HG03457 (cell line): ENCODE measurements around the gene NYNRIN.
"Not testable (repeated sequence)": the region's sequence is repeated elsewhere in the genome, so short reads cannot be mapped to it uniquely, and the experiment has no call there.

Source experiments
- ATAC-seq: cut with Tn5 transposase; IDR thresholded peaks from one replicate; pipeline ENCODE4 v1.9.1; 2021; ENCODE audit warnings: moderate number of reproducible peaks; ENCODE audit not compliant: unreplicated experiment

Gene NYNRIN

DNA sequence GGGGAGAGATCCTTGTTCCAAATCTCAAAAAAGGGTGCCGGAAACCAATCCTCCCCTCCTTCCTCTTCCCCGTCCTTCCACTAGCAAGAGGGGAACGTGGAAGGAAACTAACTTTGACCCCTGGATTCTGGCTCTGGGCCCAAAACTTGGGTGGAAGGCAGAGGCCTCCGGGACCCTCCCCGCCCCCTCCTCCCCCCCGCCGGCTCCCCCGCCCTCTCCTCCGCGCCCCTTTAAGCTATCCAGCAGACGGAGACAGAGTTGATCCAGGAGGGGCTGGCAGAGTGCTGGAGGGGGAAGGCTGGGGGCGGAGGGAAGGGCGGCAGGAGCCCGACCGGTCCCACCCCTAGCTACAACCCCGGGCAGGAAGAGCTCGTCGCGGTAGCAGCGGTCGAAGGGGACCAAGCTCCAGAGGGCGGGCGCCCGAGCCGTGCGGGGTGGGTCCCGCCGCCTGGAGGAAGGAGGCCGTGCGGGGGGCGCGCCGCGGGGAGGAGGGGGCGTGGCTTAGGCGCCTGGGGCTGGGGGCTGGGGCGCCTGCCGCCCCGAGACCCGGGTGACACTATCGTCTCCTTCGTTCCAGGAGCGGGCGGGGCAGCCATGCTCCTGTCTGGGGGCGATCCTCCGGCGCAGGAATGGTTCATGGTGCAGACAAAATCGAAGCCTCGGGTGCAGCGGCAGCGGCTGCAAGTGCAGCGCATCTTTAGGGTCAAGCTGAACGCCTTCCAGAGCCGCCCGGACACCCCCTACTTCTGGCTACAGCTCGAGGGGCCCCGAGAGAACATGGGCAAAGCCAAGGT is at the start of gene NYNRIN:
NYNRIN (plus strand) TSS at position 351 of the 794 bp plus-strand sequence; CDS start at position 595, 244 bp downstream.
- no peak for ATAC-seq

GRCh38 chr14:24349742-24350141 is 49.1 kb upstream of the NYNRIN start:
- no peak for ATAC-seq

- no peak for ATAC-seq
These were observed 47.3 kb upstream of the NYNRIN start for GRCh38 chr14:24351517-24351916.

DNA sequence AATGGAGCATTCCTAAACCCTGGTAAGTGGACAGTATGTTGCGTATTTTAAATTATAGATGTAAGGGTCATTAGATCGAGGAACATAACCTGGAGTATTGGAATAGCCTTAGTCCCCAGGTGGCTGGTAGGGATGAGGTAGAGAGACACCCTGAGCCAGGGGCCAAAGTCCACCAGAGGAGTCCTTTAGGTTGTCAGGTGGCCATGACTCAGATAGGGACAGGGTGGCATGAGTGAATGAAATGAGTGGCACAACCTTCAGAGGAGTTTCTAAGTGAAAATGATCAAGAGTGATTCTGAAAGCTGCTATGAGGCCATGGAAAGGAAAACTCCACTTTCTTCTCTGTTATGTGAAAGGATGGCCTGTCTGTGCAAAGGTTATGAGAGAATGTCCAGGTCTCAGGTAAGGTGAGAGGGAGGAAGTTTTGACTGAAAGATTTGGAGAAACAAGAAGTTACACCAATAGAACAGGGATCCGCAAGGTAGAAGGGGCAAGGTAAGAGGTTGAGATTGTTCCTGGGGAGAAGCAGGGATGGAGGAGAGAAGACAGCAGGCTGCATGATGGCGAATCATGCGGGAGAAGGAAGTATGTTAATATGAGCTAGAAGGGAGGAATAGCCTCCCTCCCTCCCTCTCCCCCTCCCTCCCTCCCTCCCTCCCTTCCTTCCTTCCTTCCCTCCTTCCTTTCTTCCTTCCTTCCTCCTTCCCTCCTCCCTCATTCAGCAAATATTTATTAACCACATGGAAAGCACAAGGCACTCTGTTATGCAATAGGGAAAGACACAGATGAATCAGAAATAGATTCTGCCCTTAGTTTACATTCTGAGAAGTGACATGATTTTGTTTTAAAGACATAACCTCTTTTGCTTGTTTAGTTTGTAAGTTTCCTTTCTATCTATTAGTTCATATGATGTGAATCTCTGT is 45.0 kb upstream of the NYNRIN start:
- ATAC-seq: no peak

DNA sequence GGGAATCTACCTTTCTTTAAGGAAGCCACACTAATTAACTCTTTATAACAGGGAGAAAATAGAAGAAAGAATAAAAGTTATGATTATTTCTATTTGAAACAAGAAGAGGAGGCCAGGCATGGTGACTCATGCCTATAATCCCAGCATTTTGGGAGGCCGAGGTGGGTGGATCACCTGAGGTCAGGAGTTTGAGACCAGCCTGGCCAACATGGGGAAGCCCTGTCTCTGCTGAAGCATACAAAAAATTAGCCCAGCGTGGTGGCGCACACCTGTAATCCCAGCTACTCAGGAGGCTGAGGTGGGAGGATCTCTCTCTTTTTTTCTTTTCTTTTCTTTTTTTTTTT is 44.3 kb upstream of the NYNRIN start:
- ATAC-seq: not testable (repeated sequence)

DNA sequence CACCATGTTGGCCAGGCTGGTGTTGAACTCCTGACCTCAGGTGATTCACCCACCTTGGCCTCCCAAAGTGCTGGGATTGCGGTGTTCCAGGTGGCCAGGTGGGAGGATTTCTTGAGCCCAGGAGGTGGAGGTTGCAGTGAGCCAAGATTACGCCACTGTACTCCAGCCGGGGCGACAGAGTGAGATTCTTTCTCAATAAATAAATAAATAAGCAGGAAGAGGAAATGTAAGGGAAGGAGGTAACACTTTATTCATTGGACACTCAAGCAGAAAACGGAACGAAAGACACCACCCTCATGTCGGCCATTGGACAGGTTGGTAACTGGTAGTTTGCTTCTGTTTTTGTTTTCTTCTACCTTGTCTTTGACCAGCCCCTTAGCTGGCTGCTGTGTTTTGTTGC is 43.8 kb upstream of the NYNRIN start:
- ATAC-seq: no peak

DNA sequence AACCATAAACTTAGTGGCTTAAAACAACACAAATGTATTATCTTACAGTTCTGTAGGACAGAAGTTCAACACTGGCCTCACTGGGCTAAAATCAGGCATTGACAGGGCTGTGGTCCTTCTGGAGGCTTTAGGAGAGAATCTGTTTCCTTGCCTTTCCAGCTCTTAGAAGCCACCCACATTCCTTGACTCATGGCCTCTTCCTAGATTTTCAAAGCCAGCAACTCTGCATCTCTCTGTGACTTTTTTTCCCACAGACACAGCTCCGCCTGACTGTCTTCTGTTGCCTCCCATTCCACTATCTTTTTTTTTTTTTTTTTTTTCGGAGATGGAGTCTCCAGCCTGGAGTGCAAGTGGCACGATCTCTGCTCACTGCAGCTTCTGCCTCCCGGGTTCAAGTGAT is 42.6 kb upstream of the NYNRIN start:
- ATAC-seq: no peak

DNA sequence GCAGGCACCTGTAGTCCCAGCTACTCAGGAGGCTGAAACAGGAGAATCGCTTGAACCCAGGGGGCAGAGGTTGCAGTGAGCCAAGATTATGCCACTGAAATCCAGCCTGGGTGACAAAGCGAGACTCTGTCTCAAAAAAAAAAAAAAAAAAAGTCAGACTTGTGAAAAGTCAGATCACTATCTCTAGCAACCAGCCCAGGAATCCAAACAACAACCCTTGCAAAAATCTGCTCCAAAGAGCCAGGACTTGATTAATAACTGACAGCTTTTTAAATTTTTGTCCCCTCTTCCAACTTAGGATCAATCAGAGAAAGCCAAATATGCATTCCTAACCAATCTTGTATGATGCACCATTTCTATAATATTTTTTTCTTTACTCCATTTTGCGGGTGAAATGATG is 38.5 kb upstream of the NYNRIN start:
- no peak for ATAC-seq

GRCh38 chr14:24361326-24361725 is 37.5 kb upstream of the NYNRIN start:
- no peak for ATAC-seq

- ATAC-seq: no peak
These were observed 36.4 kb upstream of the NYNRIN start for GRCh38 chr14:24362241-24362960.

DNA sequence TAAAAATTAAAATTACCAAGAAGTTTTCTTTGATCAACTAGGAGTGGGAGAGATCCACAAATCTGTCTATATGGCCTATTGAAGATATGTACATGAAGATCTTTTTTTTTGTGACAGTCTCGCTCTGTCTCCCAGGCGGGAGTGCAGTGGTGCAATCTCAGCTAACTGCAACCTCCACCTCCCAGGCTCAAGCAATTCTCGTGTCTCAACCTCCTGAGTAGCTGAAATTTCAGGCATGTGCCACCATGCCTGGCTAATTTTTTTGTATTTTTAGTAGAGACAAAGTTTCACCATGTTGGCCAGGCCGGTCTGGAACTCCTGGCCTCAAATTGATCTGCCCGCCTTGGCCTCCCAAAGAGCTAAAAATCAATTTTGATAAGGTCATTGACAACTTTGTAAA is 35.4 kb upstream of the NYNRIN start:
- ATAC-seq: no peak

GRCh38 chr14:24364841-24365240 is 34.0 kb upstream of the NYNRIN start:
- ATAC-seq: no peak

GRCh38 chr14:24365600-24366412 is 33.0 kb upstream of the NYNRIN start:
- no peak for ATAC-seq

DNA sequence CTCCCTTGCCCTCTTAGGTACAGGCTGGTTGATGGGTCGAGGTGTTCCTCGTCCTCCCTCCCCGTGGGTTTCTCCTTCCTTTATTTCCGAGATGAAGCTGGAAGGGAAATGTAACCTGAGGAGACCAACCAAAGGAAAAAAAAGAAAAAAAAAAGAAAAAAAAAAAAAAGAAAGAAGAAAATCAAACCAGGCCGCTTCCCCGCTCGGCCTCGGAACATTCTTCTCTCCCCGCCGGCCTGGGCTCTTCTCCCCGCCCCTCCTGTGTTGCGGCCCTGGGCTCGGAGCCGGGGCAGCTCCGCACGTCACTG is 32.4 kb upstream of the NYNRIN start:
- ATAC-seq: no peak

DNA sequence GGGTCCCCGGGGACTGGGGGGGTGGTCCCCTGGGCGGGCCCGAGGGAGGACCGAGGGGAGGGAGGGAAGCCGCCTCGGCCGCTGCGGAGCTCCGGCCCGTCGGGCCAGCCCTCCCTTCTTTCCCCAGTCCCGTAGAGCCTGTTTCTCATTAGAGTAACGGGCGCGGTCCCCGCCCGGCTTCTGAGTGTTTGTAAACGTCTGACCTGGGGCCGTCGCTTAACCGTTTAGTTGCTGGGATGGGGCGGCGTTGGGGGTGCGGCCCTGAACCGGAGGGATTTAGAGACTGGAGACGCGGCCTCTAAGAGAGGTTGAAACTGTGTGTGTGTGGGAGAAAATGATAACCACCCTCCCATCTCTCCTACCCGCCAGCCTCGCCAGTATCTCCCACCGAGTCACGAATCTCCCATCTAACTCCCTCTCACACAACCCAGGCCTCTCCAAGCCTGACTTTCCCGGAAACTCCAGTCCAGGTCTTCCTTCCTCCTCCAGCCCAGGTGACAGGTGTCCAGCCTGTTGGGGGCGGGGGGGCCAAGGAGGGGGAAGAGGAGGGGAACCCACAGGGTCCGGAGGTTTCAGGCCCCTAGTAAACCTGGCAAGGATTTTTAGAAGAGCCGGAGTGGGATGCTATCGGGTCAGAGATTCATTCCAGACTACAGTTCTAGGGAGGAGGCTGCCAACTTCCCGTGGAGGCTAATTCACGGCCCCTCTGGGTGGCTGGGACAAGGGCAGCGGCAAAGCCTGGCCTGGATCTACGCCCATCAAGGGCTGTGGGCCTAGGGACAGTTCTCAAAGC is 31.9 kb upstream of the NYNRIN start:
- peak; percentile 43 for ATAC-seq

- ATAC-seq: peak; percentile 15
These were observed 31.1 kb upstream of the NYNRIN start, which contains the start of gene NFATC4 for GRCh38 chr14:24367514-24368211. TSS of gene NFATC4 (plus strand) at chr14:24368184. CDS start at chr14:24368341, 157 bp downstream.

GRCh38 chr14:24368212-24368561 is 30.6 kb upstream of the NYNRIN start:
- ATAC-seq: no peak

GRCh38 chr14:24368562-24369252 is 30.1 kb upstream of the NYNRIN start:
- ATAC-seq: no peak

- ATAC-seq: no peak
These were observed 29.3 kb upstream of the NYNRIN start for GRCh38 chr14:24369463-24369862.
